WTC11 (cell line): Measurements from ENCODE around the gene FRMD5.

Experiments
- CREB1 ChIP-seq: sonication (generic); formaldehyde crosslinking; IDR thresholded peaks from 2 replicates; pipeline ENCODE4 v1.8.0; 2023; ENCODE audit warnings: mild to moderate bottlenecking, missing genetic modification reagents
- CTCF ChIP-seq: fragments of 200-600 bp; IDR thresholded peaks from 2 replicates; pipeline ENCODE4 v1.8.0; 2022; ENCODE audit warnings: antibody characterized with exemption
- E2F4 ChIP-seq: sonication (generic); formaldehyde crosslinking; IDR thresholded peaks from 2 replicates; pipeline ENCODE4 v1.8.1; 2022; ENCODE audit warnings: low read depth, mild to moderate bottlenecking, moderate library complexity, missing genetic modification reagents, borderline replicate concordance
- EMX1 ChIP-seq: fragments of 250-450 bp; sonication (Bioruptor Pico); IDR thresholded peaks from 2 replicates; pipeline ENCODE4 v1.8.0; 2021; ENCODE audit warnings: mild to moderate bottlenecking
- ESRRA ChIP-seq: sonication (generic); formaldehyde crosslinking; IDR thresholded peaks from 2 replicates; pipeline ENCODE4 v1.8.1; 2022; ENCODE audit warnings: mild to moderate bottlenecking, missing genetic modification reagents, borderline replicate concordance
- FOXK1 ChIP-seq: sonication (generic); formaldehyde crosslinking; IDR thresholded peaks from 2 replicates; pipeline ENCODE4 v1.8.0; 2022; ENCODE audit warnings: mild to moderate bottlenecking, moderate library complexity, missing genetic modification reagents
- IRF1 ChIP-seq: sonication (generic); formaldehyde crosslinking; IDR thresholded peaks from 2 replicates; pipeline ENCODE4 v1.8.0; 2023; ENCODE audit warnings: missing genetic modification reagents
- JUN ChIP-seq: sonication (generic); formaldehyde crosslinking; IDR thresholded peaks from 2 replicates; pipeline ENCODE4 v1.8.0; 2023; ENCODE audit warnings: mild to moderate bottlenecking, missing genetic modification reagents
- NR2C2 ChIP-seq: sonication (generic); formaldehyde crosslinking; IDR thresholded peaks from 2 replicates; pipeline ENCODE4 v1.8.0; 2022; ENCODE audit warnings: mild to moderate bottlenecking, missing genetic modification reagents
- NR3C1 ChIP-seq: sonication (generic); formaldehyde crosslinking; conservative IDR thresholded peaks from 2 replicates; pipeline ENCODE4 v1.8.1; 2023; ENCODE audit warnings: low read depth, mild to moderate bottlenecking, missing genetic modification reagents
- USF2 ChIP-seq: sonication (generic); formaldehyde crosslinking; IDR thresholded peaks from 2 replicates; pipeline ENCODE4 v1.8.1; 2023; ENCODE audit warnings: mild to moderate bottlenecking, missing genetic modification reagents, moderate library complexity
- ZNF121 ChIP-seq: sonication (generic); formaldehyde crosslinking; IDR thresholded peaks from 2 replicates; pipeline ENCODE4 v1.8.0; 2023; ENCODE audit warnings: missing genetic modification reagents
- ZNF232 ChIP-seq: sonication (generic); formaldehyde crosslinking; IDR thresholded peaks from 2 replicates; pipeline ENCODE4 v1.8.0; 2022; ENCODE audit warnings: mild to moderate bottlenecking, missing genetic modification reagents
- ZSCAN18 ChIP-seq: fragments of 250-450 bp; sonication (Bioruptor Pico); IDR thresholded peaks from 2 replicates; pipeline ENCODE4 v2.1.2; 2022; ENCODE audit warnings: mild to moderate bottlenecking, moderate library complexity

GRCh38 chr15:43919540-43920253 is 275.4 kb downstream of the FRMD5 start:
- TF ChIP-seq CREB1 (no peak), USF2 (CRISPR knock-in tag) (no peak), CTCF (no peak), IRF1 (CRISPR knock-in tag) (no peak), ZSCAN18 (CRISPR knock-in tag) (no peak), ESRRA (no peak), FOXK1 (CRISPR knock-in tag) (no peak), NR2C2 (no peak), EMX1 (no peak), E2F4 (CRISPR knock-in tag) (no peak), ZNF232 (CRISPR knock-in tag) (no peak), JUN (no peak), NR3C1 (CRISPR knock-in tag) (no peak), ZNF121 (no peak)
